HG03064 (cell line): ENCODE results near the gene CCR6.

Source experiments
- ATAC-seq: cut with Tn5 transposase; IDR thresholded peaks from one replicate; pipeline ENCODE4 v1.9.1; 2021; ENCODE audit warnings: low read depth; ENCODE audit not compliant: unreplicated experiment

The CCR6 gene

DNA sequence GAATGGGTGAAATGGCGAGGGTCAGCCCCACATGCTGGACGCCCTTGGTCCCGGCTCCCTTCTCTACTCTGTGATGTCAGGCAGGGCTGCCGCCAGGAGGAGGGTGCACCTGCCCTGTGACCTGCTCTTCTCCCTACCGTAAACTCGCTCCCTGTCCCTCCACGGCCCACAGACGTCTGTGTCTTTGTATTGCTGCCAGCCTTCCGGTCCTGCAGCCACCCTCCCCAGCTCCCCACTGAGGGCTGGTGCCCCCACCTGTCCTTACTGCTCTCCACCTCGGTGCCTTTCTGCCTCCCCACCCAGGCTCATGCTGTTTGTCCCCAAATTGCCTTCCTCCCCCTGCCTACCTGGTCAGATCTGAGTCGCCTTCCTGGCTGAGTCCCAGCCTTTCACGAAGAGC is 4.1 kb upstream of the CCR6 start:
- no peak for ATAC-seq

DNA sequence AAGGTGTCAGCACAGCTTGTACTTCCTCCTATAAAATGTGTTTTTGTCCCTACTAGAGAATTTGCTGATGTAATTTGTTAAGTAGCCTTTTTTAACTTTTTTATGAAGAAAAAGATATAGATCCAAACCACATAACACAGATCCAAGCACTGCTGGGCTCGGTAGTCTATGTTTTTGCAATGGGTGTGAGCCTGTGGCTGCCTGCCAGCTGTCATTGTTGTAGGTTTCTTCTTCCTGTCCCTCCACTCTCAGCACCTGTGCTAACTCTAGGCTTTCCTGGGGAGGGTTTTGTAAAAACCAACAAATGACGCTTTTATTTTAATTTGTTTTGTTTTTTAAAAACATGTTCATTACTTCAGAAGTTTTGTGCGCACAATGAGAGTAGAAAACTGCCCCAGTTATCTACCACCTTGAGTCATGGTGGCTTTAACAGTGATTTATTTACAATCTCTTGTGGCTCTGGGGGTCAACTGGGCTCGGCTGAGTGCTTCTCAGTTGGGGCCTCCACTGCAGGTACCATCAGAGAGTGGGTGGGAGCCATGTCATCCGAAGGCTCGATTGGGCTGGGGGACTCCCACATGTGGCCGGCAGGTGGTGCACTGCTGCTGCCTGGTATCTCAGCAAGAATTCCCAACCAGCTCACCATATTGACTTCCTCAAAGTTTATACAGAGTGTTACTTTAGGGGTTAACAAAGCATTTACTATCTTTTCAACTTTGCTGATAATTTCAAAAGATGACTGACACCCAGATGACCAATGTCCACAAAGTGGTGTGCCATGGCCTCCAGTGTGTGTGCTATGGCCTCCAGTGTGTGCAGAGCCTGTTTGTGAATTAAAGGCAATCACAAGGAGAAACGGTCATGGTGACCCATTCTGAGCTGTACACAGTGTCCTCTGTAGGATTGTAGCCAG is 3.0 kb upstream of the CCR6 start:
- no peak for ATAC-seq

GRCh38 chr6:167120583-167120903 is 2.4 kb upstream of the CCR6 start:
- no peak for ATAC-seq

GRCh38 chr6:167121335-167121841 is 1.5 kb upstream of the CCR6 start:
- ATAC-seq: no peak

GRCh38 chr6:167122041-167122826 is 662 bp upstream of the CCR6 start:
- peak; percentile 45 for ATAC-seq

GRCh38 chr6:167124753-167125152 is 1.9 kb downstream of the CCR6 start:
- ATAC-seq: no peak

- ATAC-seq: no peak
These were observed 2.5 kb downstream of the CCR6 start for GRCh38 chr6:167125410-167125809.

- no peak for ATAC-seq
These were observed 3.0 kb downstream of the CCR6 start for GRCh38 chr6:167125855-167126349.

GRCh38 chr6:167127785-167128531 is 5.1 kb downstream of the CCR6 start:
- no peak for ATAC-seq

DNA sequence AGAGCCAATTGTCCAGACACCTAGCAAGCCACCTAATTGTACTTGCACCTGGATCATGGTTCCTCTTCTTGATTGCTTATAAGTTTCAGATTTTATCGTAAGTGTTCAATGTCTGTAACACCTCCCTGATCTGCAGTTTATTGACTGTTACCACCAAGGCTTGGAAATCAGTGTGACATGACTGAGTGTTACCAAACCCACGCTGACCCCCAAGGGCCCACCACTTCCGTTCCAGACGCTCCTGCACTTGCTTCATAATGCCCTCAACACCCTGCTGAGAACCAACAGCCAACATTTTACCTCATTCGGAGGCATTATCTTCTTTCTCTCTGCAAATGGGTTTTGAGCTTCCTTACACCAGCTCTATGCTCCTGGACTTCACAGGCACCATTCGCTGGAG is 6.3 kb downstream of the CCR6 start:
- no peak for ATAC-seq

- no peak for ATAC-seq
These were observed 6.7 kb downstream of the CCR6 start for GRCh38 chr6:167129562-167129961.

GRCh38 chr6:167130008-167130677 is 7.2 kb downstream of the CCR6 start:
- peak; percentile 51 for ATAC-seq

DNA sequence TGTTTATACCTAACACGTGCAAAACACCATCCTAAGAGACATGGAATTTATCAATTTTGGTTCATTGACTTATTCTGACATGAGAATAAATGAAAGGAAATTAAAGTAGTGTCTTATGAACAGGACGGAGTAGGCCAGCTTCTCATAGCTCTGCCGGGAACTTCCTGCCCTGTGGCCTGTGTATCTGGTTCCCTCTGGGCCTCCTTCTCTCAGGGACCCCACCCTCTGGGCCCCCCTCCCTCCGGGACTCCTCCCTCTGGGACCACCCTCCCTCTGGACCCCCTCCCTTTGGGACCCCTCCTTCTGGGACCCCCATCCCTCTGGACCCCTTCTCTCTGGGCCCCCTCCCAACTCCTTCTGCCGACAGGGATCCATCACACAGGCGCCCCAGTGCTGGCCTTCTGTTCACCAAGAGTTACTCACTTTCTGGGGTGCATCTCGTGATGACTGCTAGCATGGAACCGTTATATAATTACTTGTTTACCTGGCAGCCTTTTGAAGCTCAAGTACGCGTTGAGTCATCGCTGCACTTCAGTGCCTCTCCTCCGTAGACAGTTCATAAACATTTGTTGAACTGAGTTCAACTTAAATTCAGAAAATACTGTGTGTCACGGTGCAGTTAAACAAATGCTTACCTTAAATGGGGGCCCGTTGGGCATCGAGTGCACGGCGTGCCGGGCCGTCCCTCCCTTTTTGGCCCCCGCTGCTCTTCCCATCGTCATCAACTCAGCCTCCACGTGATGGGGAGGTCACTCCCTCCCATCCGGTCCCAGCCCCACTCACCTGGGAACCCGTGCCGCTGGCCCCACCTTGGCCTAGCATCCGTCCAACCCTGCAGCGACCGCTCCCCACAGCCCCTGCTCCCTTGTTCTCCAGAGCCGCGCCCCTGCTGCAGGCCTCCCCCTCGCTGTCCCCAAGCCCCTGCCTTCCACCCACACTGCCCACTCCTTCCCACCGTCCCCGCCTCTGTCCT is 8.1 kb downstream of the CCR6 start:
- ATAC-seq: no peak

- no peak for ATAC-seq
These were observed 11.8 kb downstream of the CCR6 start for GRCh38 chr6:167134448-167135328.

GRCh38 chr6:167136376-167136775 is 13.5 kb downstream of the CCR6 start:
- no peak for ATAC-seq

- no peak for ATAC-seq
These were observed 14.2 kb downstream of the CCR6 start for GRCh38 chr6:167137081-167137480.

- no peak for ATAC-seq
These were observed 15.0 kb downstream of the CCR6 start for GRCh38 chr6:167137881-167138280.

DNA sequence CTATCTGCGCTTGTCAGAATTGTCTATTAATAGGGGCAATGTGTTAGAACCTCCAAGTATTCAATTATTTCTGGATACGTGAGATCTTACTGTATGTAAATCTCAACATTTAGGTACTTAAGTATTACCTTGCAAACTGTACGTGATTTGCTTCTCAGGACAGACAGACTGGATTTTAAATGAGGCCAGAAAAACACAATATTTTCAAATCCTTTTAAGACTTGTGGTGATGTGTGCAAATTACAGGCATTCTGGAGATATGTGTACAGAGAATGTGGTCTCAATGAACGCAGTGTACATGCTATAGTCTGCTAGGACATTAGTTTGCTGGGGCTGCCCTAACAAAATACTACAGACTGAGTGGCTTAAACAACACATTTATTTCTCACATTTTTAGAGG is 16.9 kb downstream of the CCR6 start:
- ATAC-seq: no peak
